ENCODE results near the gene RPL7A. TPM values are rescaled to one million over a fixed set of nuclear protein-coding genes. Genes with fewer than 3 reads are reported as not detected.

RPL7A gene
- total RNA-seq, 4 donors from 2014 or later = 1,385 to 2,320 (median 1,660) TPM

GRCh38 chr9:133367221-133367620 lies 19.2 kb downstream of the RPL7A start:
- Histone ChIP-seq H3K4me3 (no peak overlapping the region), H3K36me3 (peaks cover 0 to 75% of the 10 kb centered on the region in 2 donors), H3K4me1 (peaks cover 0 to 63% (median 32%) of the 10 kb centered on the region in 3 donors), H3K27ac (no peak overlapping the region), H3K27me3 (no peaks in the 10 kb centered on the region), H3K9me3 (no peaks in the 10 kb centered on the region)
- TF ChIP-seq POLR2AphosphoS5 (IDR thresholded peaks at IDR 0.05) (no peak), POLR2A (IDR thresholded peaks at IDR 0.05) (no peak), EP300 (IDR thresholded peaks at IDR 0.05) (no peak)
- TF ChIP-seq, protein P1, sequence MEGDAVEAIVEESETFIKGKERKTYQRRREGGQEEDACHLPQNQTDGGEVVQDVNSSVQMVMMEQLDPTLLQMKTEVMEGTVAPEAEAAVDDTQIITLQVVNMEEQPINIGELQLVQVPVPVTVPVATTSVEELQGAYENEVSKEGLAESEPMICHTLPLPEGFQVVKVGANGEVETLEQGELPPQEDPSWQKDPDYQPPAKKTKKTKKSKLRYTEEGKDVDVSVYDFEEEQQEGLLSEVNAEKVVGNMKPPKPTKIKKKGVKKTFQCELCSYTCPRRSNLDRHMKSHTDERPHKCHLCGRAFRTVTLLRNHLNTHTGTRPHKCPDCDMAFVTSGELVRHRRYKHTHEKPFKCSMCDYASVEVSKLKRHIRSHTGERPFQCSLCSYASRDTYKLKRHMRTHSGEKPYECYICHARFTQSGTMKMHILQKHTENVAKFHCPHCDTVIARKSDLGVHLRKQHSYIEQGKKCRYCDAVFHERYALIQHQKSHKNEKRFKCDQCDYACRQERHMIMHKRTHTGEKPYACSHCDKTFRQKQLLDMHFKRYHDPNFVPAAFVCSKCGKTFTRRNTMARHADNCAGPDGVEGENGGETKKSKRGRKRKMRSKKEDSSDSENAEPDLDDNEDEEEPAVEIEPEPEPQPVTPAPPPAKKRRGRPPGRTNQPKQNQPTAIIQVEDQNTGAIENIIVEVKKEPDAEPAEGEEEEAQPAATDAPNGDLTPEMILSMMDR (IDR thresholded peaks at IDR 0.05) = no peak
- 93% methylated on average over 10 of the region's 22 CpGs; no CpG with 5 or more reads in 1 of the 2 donors for WGBS, 2 donors (ENCODE audit: low coverage in 1 of 2)
- no peak for ATAC-seq

- Histone ChIP-seq H3K9me3 (no peaks in the 10 kb centered on the region), H3K27me3 (no peaks in the 10 kb centered on the region), H3K36me3 (peaks cover 0 to 75% of the 10 kb centered on the region in 2 donors), H3K4me1 (peaks cover 0 to 64% (median 38%) of the 10 kb centered on the region in 3 donors), H3K4me3 (no peak overlapping the region), H3K27ac (no peak overlapping the region)
- ATAC-seq = no peak
- TF ChIP-seq EP300 (IDR thresholded peaks at IDR 0.05) = no peak
- TF ChIP-seq POLR2A (IDR thresholded peaks at IDR 0.05) = no peak
- TF ChIP-seq, protein P1 (IDR thresholded peaks at IDR 0.05) = no peak
- TF ChIP-seq POLR2AphosphoS5 (IDR thresholded peaks at IDR 0.05) = no peak
- WGBS, 2 donors (ENCODE audit: low coverage in 1 of 2) = 58 to 67% methylated on average over 2 to 7 of the region's 10 CpGs
These were observed 19.8 kb downstream of the RPL7A start for GRCh38 chr9:133367778-133368177.

GRCh38 chr9:133368249-133368881 lies 20.3 kb downstream of the RPL7A start:
- TF ChIP-seq, protein P1 (IDR thresholded peaks at IDR 0.05) = no peak
- no peak for TF ChIP-seq EP300 (IDR thresholded peaks at IDR 0.05)
- no peak for TF ChIP-seq POLR2A (IDR thresholded peaks at IDR 0.05)
- TF ChIP-seq POLR2AphosphoS5 (IDR thresholded peaks at IDR 0.05) = no peak
- Histone ChIP-seq H3K27me3 (no peaks in the 10 kb centered on the region), H3K4me3 (no peak overlapping the region), H3K36me3 (peaks cover 0 to 75% of the 10 kb centered on the region in 2 donors), H3K4me1 (peaks cover 0 to 67% (median 40%) of the 10 kb centered on the region in 3 donors), H3K9me3 (no peaks in the 10 kb centered on the region), H3K27ac (no peak overlapping the region)
- WGBS, 2 donors (ENCODE audit: low coverage in 1 of 2) = 61 to 90% methylated on average over 7 of the region's 18 CpGs
- no peak for ATAC-seq

DNA sequence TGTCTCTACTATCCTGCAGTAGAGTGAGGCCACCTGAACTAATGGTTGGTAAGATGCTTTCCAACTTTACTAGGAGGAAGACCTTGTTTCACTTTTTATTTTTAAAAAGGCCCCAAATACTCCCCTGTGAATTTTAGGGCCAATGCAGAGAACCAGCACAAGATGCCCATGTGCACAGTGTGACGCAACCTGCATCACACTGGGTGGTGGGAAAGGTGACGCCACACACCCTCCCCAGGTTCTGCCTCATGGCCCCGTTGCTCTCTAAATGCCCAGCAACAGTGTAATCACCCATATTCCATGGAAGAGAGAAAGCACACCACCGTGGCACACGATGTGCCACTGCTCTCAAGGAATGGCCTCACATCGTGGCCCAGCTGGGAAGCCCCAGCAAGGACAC lies 21.4 kb downstream of the RPL7A start:
- Histone ChIP-seq H3K4me3 (no peak overlapping the region), H3K27ac (no peak overlapping the region), H3K36me3 (peaks cover 0 to 65% of the 10 kb centered on the region in 2 donors), H3K9me3 (no peaks in the 10 kb centered on the region), H3K4me1 (peaks cover 0 to 77% (median 46%) of the 10 kb centered on the region in 3 donors), H3K27me3 (no peaks in the 10 kb centered on the region)
- no peak for TF ChIP-seq POLR2A (IDR thresholded peaks at IDR 0.05)
- no peak for TF ChIP-seq POLR2AphosphoS5 (IDR thresholded peaks at IDR 0.05)
- TF ChIP-seq, protein P1 (IDR thresholded peaks at IDR 0.05) = no peak
- no peak for TF ChIP-seq EP300 (IDR thresholded peaks at IDR 0.05)
- 50% methylated on average over 1 of the region's 6 CpGs; no CpG with 5 or more reads in 1 of the 2 donors for WGBS, 2 donors (ENCODE audit: low coverage in 1 of 2)
- ATAC-seq = no peak

GRCh38 chr9:133369933-133370332 lies 21.9 kb downstream of the RPL7A start:
- ATAC-seq = no peak
- H3K4me1 ChIP-seq = peaks cover 0 to 83% (median 49%) of the 10 kb centered on the region in 3 donors
- H3K4me3 ChIP-seq = no peak overlapping the region
- no peaks in the 10 kb centered on the region for H3K9me3 ChIP-seq
- H3K27me3 ChIP-seq = no peaks in the 10 kb centered on the region
- 65 to 95% methylated on average over 3 of the region's 7 CpGs for WGBS, 2 donors (ENCODE audit: low coverage in 1 of 2)
- H3K36me3 ChIP-seq = peaks cover 0 to 60% of the 10 kb centered on the region in 2 donors
- no peak overlapping the region for H3K27ac ChIP-seq
- no peak for TF ChIP-seq POLR2A (IDR thresholded peaks at IDR 0.05)
- TF ChIP-seq POLR2AphosphoS5 (IDR thresholded peaks at IDR 0.05) = no peak
- TF ChIP-seq, protein P1 (IDR thresholded peaks at IDR 0.05) = no peak
